MCF 10A (cell line): ENCODE results near the gene CKB. TPM values are rescaled to one million over a fixed set of nuclear protein-coding genes. Genes with fewer than 3 reads are reported as not detected.

Source experiments
- BruUV-seq: library from RNA; stranded (reverse); fragments of 400-500 nt; replicated peaks from 2 replicates; lab custom pipeline; 2021; lab: Mats Ljungman, UMichigan
- CTCF ChIA-PET: fragments of 300-600 bp; sonication (Branson Sonifier 250); formaldehyde crosslinking; extraction: SDS; loops from one replicate; lab custom pipeline; 2021; ENCODE audit warnings: antibody characterized with exemption, inconsistent platforms; lab: Yijun Ruan, JAX
- POLR2A ChIA-PET: fragments of 300-600, 350-650 bp; sonication (Branson Sonifier 250); formaldehyde crosslinking; extraction: SDS; loops from one replicate; lab custom pipeline; 2020; ENCODE audit warnings: antibody characterized with exemption, inconsistent platforms; lab: Yijun Ruan, JAX
- DNase-seq: peaks from one replicate; pipeline ENCODE4 v3.0.0-alpha.2; 2018; ENCODE audit not compliant: unreplicated experiment
- H3K27ac Mint-ChIP-seq: one replicate; pipeline ENCODE4 v1.8.0; 2022; ENCODE audit warnings: mild to moderate bottlenecking, low read depth, mixed read lengths; ENCODE audit not compliant: unreplicated experiment
- H3K27me3 Mint-ChIP-seq: one replicate; pipeline ENCODE4 v1.8.0; 2022; ENCODE audit warnings: mixed read lengths; ENCODE audit not compliant: insufficient read depth, unreplicated experiment
- H3K36me3 Mint-ChIP-seq: one replicate; pipeline ENCODE4 v1.8.0; 2022; ENCODE audit warnings: mild to moderate bottlenecking, moderate library complexity, mixed read lengths; ENCODE audit not compliant: insufficient read depth, unreplicated experiment
- H3K4me1 Mint-ChIP-seq: one replicate; pipeline ENCODE4 v1.8.0; 2022; ENCODE audit warnings: mixed read lengths; ENCODE audit not compliant: insufficient read depth, unreplicated experiment
- H3K4me3 Mint-ChIP-seq: one replicate; pipeline ENCODE4 v1.8.0; 2022; ENCODE audit warnings: mild to moderate bottlenecking, moderate library complexity, mixed read lengths; ENCODE audit not compliant: unreplicated experiment
- H3K9me3 Mint-ChIP-seq: one replicate; pipeline ENCODE4 v1.8.0; 2022; ENCODE audit warnings: mixed read lengths; ENCODE audit not compliant: unreplicated experiment
- CTCF ChIP-seq: fragments of 200-600 bp; IDR thresholded peaks from one replicate; pipeline ENCODE4 v1.8.0; 2022; ENCODE audit warnings: antibody characterized with exemption, mild to moderate bottlenecking; ENCODE audit not compliant: unreplicated experiment
- intact Hi-C: fragments of 100-400 bp; cut with micrococcal nuclease; formaldehyde crosslinking; loops from 2 replicates; pipeline ENCODE4 v1.14.1; 2022
- total RNA-seq: library from RNA; stranded (reverse); gene quantifications from 2 replicates; pipeline ENCODE4 v1.2.3, GENCODE V29; 2022

The CKB gene
- total RNA-seq, 1 experiment from 2014 or later: 8.5 TPM

GRCh38 chr14:103483600-103483999 lies 39.0 kb downstream of the CKB start:
- Mint-ChIP-seq H3K9me3 (no peaks in the 10 kb centered on the region), H3K36me3 (peaks cover 73% of the 10 kb centered on the region), H3K4me3 (no peak overlapping the region), H3K4me1 (peaks cover 14% of the 10 kb centered on the region), H3K27me3 (no peaks in the 10 kb centered on the region), H3K27ac (peak overlapping the region; percentile 42)
- TF ChIP-seq CTCF: no peak
- peak; percentile 97 for DNase-seq
- intact Hi-C loops: no loop called here
- POLR2A ChIA-PET: interaction anchor here (0.6 to 1.5 kb wide), 7 partner anchors 10 to 150 kb away, joined by 3 to 7 read pairs (median 3); partner anchors contain the start of genes BAG5 and EIF5
- CTCF ChIA-PET: no interaction called here
- no TSS peak for BruUV-seq

DNA sequence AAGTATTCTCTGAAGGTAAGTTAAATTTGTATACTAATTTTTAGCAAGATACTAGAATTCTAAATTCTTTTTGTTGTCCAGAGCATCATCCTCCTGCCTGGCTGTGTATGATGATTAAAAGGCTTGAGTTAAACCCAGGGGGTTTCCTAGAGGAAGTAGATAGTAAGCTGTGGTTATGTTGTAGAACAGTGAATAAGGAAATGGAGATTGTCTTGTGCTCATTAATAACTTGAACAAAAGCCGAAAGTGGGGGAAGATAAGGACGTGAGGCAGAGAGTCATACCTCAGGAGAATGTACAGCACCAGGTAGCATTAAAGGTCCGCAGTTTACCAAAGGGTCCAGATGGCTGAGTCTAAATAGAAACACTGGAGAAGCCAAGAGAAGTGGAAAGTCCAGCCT lies 42.0 kb downstream of the CKB start:
- ChIA-PET CTCF (interaction anchor here (1.7 kb wide), 1 partner anchor 19 kb away, joined by 4 read pairs; no protein-coding TSS in a partner anchor), POLR2A (no interaction called here)
- TF ChIP-seq CTCF: no peak
- intact Hi-C loops: no loop called here
- H3K27me3 Mint-ChIP-seq: no peaks in the 10 kb centered on the region
- H3K4me3 Mint-ChIP-seq: no peak overlapping the region
- TSS peak; percentile 9 for BruUV-seq
- peaks cover 78% of the 10 kb centered on the region for H3K36me3 Mint-ChIP-seq
- peaks cover 14% of the 10 kb centered on the region for H3K4me1 Mint-ChIP-seq
- H3K27ac Mint-ChIP-seq: no peak overlapping the region
- no peak for DNase-seq
- H3K9me3 Mint-ChIP-seq: no peaks in the 10 kb centered on the region

- ChIA-PET CTCF (interaction anchor here (0.6 to 0.8 kb wide), 2 partner anchors 39 to 84 kb away, joined by 3 to 5 read pairs; no protein-coding TSS in a partner anchor), POLR2A (no interaction called here)
- intact Hi-C loops: no loop called here
- Mint-ChIP-seq H3K27me3 (no peaks in the 10 kb centered on the region), H3K27ac (no peak overlapping the region), H3K9me3 (no peaks in the 10 kb centered on the region), H3K4me1 (peaks cover 9% of the 10 kb centered on the region), H3K36me3 (peaks cover 84% of the 10 kb centered on the region), H3K4me3 (no peak overlapping the region)
- TF ChIP-seq CTCF: no peak
- no TSS peak for BruUV-seq
- no peak for DNase-seq
These were observed 46.0 kb downstream of the CKB start for GRCh38 chr14:103476631-103477030.

GRCh38 chr14:103476065-103476464 lies 46.6 kb downstream of the CKB start:
- no peak overlapping the region for H3K4me3 Mint-ChIP-seq
- peaks cover 84% of the 10 kb centered on the region for H3K36me3 Mint-ChIP-seq
- no peak for DNase-seq
- no TSS peak for BruUV-seq
- H3K9me3 Mint-ChIP-seq: no peaks in the 10 kb centered on the region
- CTCF ChIA-PET: interaction anchor here (0.6 to 0.8 kb wide), 3 partner anchors 19 to 83 kb away, joined by 3 to 5 read pairs (median 3); no protein-coding TSS in a partner anchor
- H3K27ac Mint-ChIP-seq: no peak overlapping the region
- no peaks in the 10 kb centered on the region for H3K27me3 Mint-ChIP-seq
- intact Hi-C loops: no loop called here
- H3K4me1 Mint-ChIP-seq: peaks cover 4% of the 10 kb centered on the region
- POLR2A ChIA-PET: interaction anchor here (0.7 kb wide), 1 partner anchor 9 kb away, joined by 3 read pairs; no protein-coding TSS in a partner anchor
- TF ChIP-seq CTCF: no peak
